IMR-90 (cell line): ENCODE data around the gene MAP3K5. TPM values are rescaled to one million over a fixed set of nuclear protein-coding genes. Genes with fewer than 3 reads are reported as not detected.

Source experiments
- ATAC-seq: fragments of 200-7000 bp; cut with Tn5 transposase; 2 replicates; pipeline ENCODE4 v1.9.1; 2020; ENCODE audit warnings: low read depth, mild to moderate bottlenecking, moderate library complexity
- BruUV-seq: library from RNA; stranded (reverse); fragments of 400-500 nt; replicated peaks from 2 replicates; lab custom pipeline; 2021; lab: Mats Ljungman, UMichigan
- CTCF ChIA-PET: fragments of 300-600 bp; formaldehyde crosslinking; extraction: SDS; loops from one replicate; lab custom pipeline; 2021; ENCODE audit warnings: antibody characterized with exemption; lab: Yijun Ruan, JAX
- POLR2A ChIA-PET: fragments of 300-600 bp; sonication (Branson Sonifier 250); formaldehyde crosslinking; loops from one replicate; lab custom pipeline; 2022; ENCODE audit warnings: antibody characterized with exemption; ENCODE audit not compliant: unreplicated experiment; lab: Charles Lee
- DNase-seq: peaks from one replicate; pipeline ENCODE4 v3.0.0; 2013
- H2AFZ ChIP-seq: replicated peaks from 2 replicates; pipeline ENCODE3; 2013; ENCODE audit warnings: low read length, mild to moderate bottlenecking; ENCODE audit not compliant: poor library complexity
- H2AK5ac ChIP-seq: 2 replicates; pipeline ENCODE4 v1.6.1; 2013; ENCODE audit warnings: low read depth, low read length, inconsistent platforms
- H2AK9ac ChIP-seq: replicated peaks from 2 replicates; pipeline ENCODE3; 2013; ENCODE audit warnings: mild to moderate bottlenecking, low read depth, low read length, moderate library complexity; ENCODE audit not compliant: poor library complexity
- H2BK120ac ChIP-seq: 2 replicates; pipeline ENCODE4 v1.6.1; 2013; ENCODE audit warnings: low read depth, low read length, inconsistent platforms
- H2BK15ac ChIP-seq: 3 replicates; pipeline ENCODE4 v1.6.1; 2013; ENCODE audit warnings: low read depth, low read length, inconsistent platforms
- H2BK20ac ChIP-seq: 2 replicates; pipeline ENCODE4 v1.6.1; 2013; ENCODE audit warnings: low read depth, mild to moderate bottlenecking, inconsistent platforms, low read length, moderate library complexity
- H2BK5ac ChIP-seq: 2 replicates; pipeline ENCODE4 v1.6.1; 2013; ENCODE audit warnings: mild to moderate bottlenecking, low read depth, low read length, inconsistent platforms; ENCODE audit not compliant: poor library complexity, severe bottlenecking
- H3K14ac ChIP-seq: replicated peaks from 2 replicates; pipeline ENCODE4 v1.6.1; 2013; ENCODE audit warnings: low read depth, low read length, inconsistent platforms
- H3K18ac ChIP-seq: 2 replicates; pipeline ENCODE4 v1.6.1; 2013; ENCODE audit warnings: low read depth, low read length, control low read depth
- H3K23ac ChIP-seq: 2 replicates; pipeline ENCODE4 v1.6.1; 2013; ENCODE audit warnings: low read depth, low read length, inconsistent platforms
- H3K27ac ChIP-seq: 2 replicates; pipeline ENCODE4 v1.5.1; 2013; ENCODE audit warnings: mild to moderate bottlenecking, control low read depth, low read length; ENCODE audit not compliant: insufficient read depth
- H3K27me3 ChIP-seq: 2 replicates; pipeline ENCODE4 v1.6.1; 2013; ENCODE audit warnings: low read length; ENCODE audit not compliant: control insufficient read depth, insufficient read depth
- H3K36me3 ChIP-seq: 2 replicates; pipeline ENCODE4 v1.6.1; 2013; ENCODE audit warnings: low read length, mixed read lengths; ENCODE audit not compliant: control insufficient read depth, insufficient read depth
- H3K4ac ChIP-seq: 2 replicates; pipeline ENCODE4 v1.6.1; 2013; ENCODE audit warnings: low read depth, low read length, inconsistent platforms
- H3K4me1 ChIP-seq: 2 replicates; pipeline ENCODE4 v1.6.1; 2013; ENCODE audit warnings: low read length, mixed read lengths; ENCODE audit not compliant: control insufficient read depth, insufficient read depth
- H3K4me2 ChIP-seq: 2 replicates; pipeline ENCODE4 v1.6.1; 2013; ENCODE audit warnings: low read depth, mild to moderate bottlenecking, control low read depth, low read length, moderate library complexity
- H3K4me3 ChIP-seq: 2 replicates; pipeline ENCODE4 v1.5.1; 2013; ENCODE audit warnings: low read depth, mild to moderate bottlenecking, control low read depth, low read length, moderate library complexity; ENCODE audit not compliant: insufficient read depth
- H3K56ac ChIP-seq: 2 replicates; pipeline ENCODE4 v1.6.1; 2013; ENCODE audit warnings: low read length, inconsistent platforms; ENCODE audit not compliant: insufficient read depth; ENCODE audit errors: extremely low read depth
- H3K79me1 ChIP-seq, 2 experiments: 2 replicates each; pipeline ENCODE4 v1.6.1; 2013; ENCODE audit warnings: low read length in 2 of 2, inconsistent platforms in 1 of 2, low read depth in 1 of 2
- H3K9ac ChIP-seq: 2 replicates; pipeline ENCODE4 v1.6.1; 2013; ENCODE audit warnings: low read depth, low read length, control low read depth
- H3K9me1 ChIP-seq: 2 replicates; pipeline ENCODE4 v1.6.1; 2013; ENCODE audit warnings: low read length, inconsistent platforms; ENCODE audit not compliant: insufficient read depth
- H3K9me3 ChIP-seq: 2 replicates; pipeline ENCODE4 v1.6.1; 2013; ENCODE audit warnings: low read length; ENCODE audit not compliant: control insufficient read depth, insufficient read depth
- H4K20me1 ChIP-seq: 2 replicates; pipeline ENCODE4 v1.6.1; 2013; ENCODE audit warnings: low read length, inconsistent platforms; ENCODE audit not compliant: insufficient read depth
- H4K5ac ChIP-seq: 2 replicates; pipeline ENCODE4 v1.6.1; 2013; ENCODE audit warnings: mild to moderate bottlenecking, low read depth, low read length, control low read depth
- H4K8ac ChIP-seq, 2 experiments: 2 replicates each; pipeline ENCODE4 v1.6.1; 2013; ENCODE audit warnings: low read depth in 2 of 2, low read length in 2 of 2, control low read depth in 1 of 2, inconsistent platforms in 1 of 2
- H4K91ac ChIP-seq: 2 replicates; pipeline ENCODE4 v1.6.1; 2013; ENCODE audit warnings: low read depth, low read length, inconsistent platforms; ENCODE audit not compliant: insufficient read depth
- BHLHE40 ChIP-seq: fragments of 150-350 bp; IDR thresholded peaks from 2 replicates; pipeline ENCODE4 v1.6.1; 2016; ENCODE audit warnings: mild to moderate bottlenecking, low read depth, low read length
- CEBPB ChIP-seq: IDR thresholded peaks from 2 replicates; pipeline ENCODE4 v1.6.1; 2012; ENCODE audit warnings: low read depth, low read length, improper control_type of control experiment
- CHD1 ChIP-seq: IDR thresholded peaks from 2 replicates; pipeline ENCODE4 v1.6.1; 2012; ENCODE audit warnings: low read depth, low read length, improper control_type of control experiment
- ELK1 ChIP-seq: fragments of 150-350 bp; IDR thresholded peaks from 2 replicates; pipeline ENCODE4 v1.6.1; 2016; ENCODE audit warnings: low read depth, mild to moderate bottlenecking, low read length, moderate library complexity, borderline replicate concordance
- FOS ChIP-seq: fragments of 150-350 bp; IDR thresholded peaks from 2 replicates; pipeline ENCODE4 v1.6.1; 2016; ENCODE audit warnings: low read depth, low read length
- MAFK ChIP-seq: IDR thresholded peaks from 2 replicates; pipeline ENCODE4 v1.6.1; 2012; ENCODE audit warnings: low read depth, low read length, improper control_type of control experiment
- MAZ ChIP-seq: IDR thresholded peaks from 2 replicates; pipeline ENCODE4 v1.6.1; 2012; ENCODE audit warnings: low read depth, mild to moderate bottlenecking, low read length, improper control_type of control experiment, moderate library complexity, borderline replicate concordance
- MXI1 ChIP-seq: IDR thresholded peaks from 2 replicates; pipeline ENCODE4 v1.6.1; 2012; ENCODE audit warnings: low read depth, mild to moderate bottlenecking, low read length, moderate library complexity, borderline replicate concordance
- NFE2L2 ChIP-seq: fragments of 150-350 bp; IDR thresholded peaks from 2 replicates; pipeline ENCODE4 v1.6.1; 2016; ENCODE audit warnings: low read depth, mild to moderate bottlenecking, low read length
- POLR2A ChIP-seq: IDR thresholded peaks from 2 replicates; pipeline ENCODE4 v1.6.1; 2012; ENCODE audit warnings: mild to moderate bottlenecking, low read depth, low read length
- RAD21 ChIP-seq: IDR thresholded peaks from 2 replicates; pipeline ENCODE4 v1.6.1; 2012; ENCODE audit warnings: low read length, improper control_type of control experiment
- RCOR1 ChIP-seq: IDR thresholded peaks from 2 replicates; pipeline ENCODE4 v1.6.1; 2012; ENCODE audit warnings: mild to moderate bottlenecking, low read length, improper control_type of control experiment; ENCODE audit not compliant: insufficient replicate concordance
- RFX5 ChIP-seq: IDR thresholded peaks from 2 replicates; pipeline ENCODE4 v1.8.0; 2012; ENCODE audit warnings: low read depth, mild to moderate bottlenecking, low read length, moderate library complexity
- SMC3 ChIP-seq: fragments of 150-350 bp; IDR thresholded peaks from 2 replicates; pipeline ENCODE4 v1.6.1; 2016; ENCODE audit warnings: low read depth, mild to moderate bottlenecking, antibody characterized with exemption, low read length, moderate library complexity
- USF2 ChIP-seq: fragments of 150-350 bp; IDR thresholded peaks from 2 replicates; pipeline ENCODE4 v1.6.1; 2017; ENCODE audit warnings: mild to moderate bottlenecking, antibody characterized with exemption, low read length, low read depth
- WGBS, 2 experiments: methylation state at CpG; one replicate each; pipeline versions ENCODE4 v1.1.5 to v1.1.7; 2013; ENCODE audit warnings: missing lambda C conversion rate in 2 of 2; ENCODE audit not compliant: insufficient read length in 1 of 2; ENCODE audit errors: extremely low coverage in 2 of 2; 5-methylcytosine and 5-hydroxymethylcytosine counted together
- dilution Hi-C: fragments of 300-500 bp; cut with HindIII; formaldehyde crosslinking; loops from one replicate; pipeline ENCODE4 v1.14.3; 2018; ENCODE audit warnings: low sequenced_read_pairs; ENCODE audit not compliant: unreplicated experiment
- in situ Hi-C: fragments of 300-500 bp; cut with MboI; formaldehyde crosslinking; loops from 3 replicates; pipeline ENCODE4 v1.14.3; 2019; ENCODE audit warnings: low sequenced_read_pairs, inconsistent platforms, mixed read lengths
- intact Hi-C: fragments of 100-400 bp; cut with micrococcal nuclease; formaldehyde crosslinking; loops from 2 replicates; pipeline ENCODE4 v1.10.0; 2022
- polyA plus RNA-seq, 3 experiments: library from polyadenylated mRNA; depleted of rRNA; stranded (reverse); fragments of >200 nt; gene quantifications; 2 replicates each; pipeline ENCODE4 v1.2.3, GENCODE V29; 2012; ENCODE audit warnings: low replicate concordance in 1 of 3
- total RNA-seq: library from RNA; depleted of rRNA; stranded (reverse); fragments of >200 nt; gene quantifications from 2 replicates; pipeline ENCODE4 v1.2.3, GENCODE V29; 2012
- TF ChIP-seq, protein P1 (sequence below): conservative IDR thresholded peaks from 2 replicates; pipeline ENCODE4 v1.5.1; 2012; ENCODE audit warnings: mild to moderate bottlenecking, low read depth, low read length, improper control_type of control experiment

The MAP3K5 gene
- total and polyA plus RNA-seq, 2 of the 4 experiments (the other 2 are of a cell fraction): 5.4 to 17.6 TPM

DNA sequence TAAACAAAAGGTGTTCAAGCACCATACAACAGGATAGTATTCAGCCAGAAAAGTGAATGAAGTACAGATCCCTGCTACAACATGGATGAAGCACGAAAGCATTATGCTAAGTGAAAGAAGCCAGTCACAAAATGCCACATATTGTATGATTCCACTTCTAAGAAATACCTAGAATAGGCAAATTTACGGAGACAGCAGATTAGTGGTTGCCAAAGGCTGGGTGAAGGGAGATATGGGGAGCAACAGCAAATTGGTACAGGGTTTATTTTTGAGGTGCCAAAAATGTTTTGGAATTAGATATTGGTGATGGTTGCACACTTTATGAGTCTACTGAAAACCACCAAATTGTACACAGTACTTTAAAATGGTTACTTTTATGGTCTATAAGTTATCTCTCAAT lies 23.2 kb downstream of the MAP3K5 start:
- no peak overlapping the region for H3K14ac ChIP-seq
- intact Hi-C loops: no loop called here
- H4K20me1 ChIP-seq: peaks cover 29% of the 10 kb centered on the region; the same call in 1 of the 2 replicates
- H3K9ac ChIP-seq: no peak overlapping the region
- no peak overlapping the region for H2BK120ac ChIP-seq
- H3K9me1 ChIP-seq: peaks cover 2% of the 10 kb centered on the region; the same call in 1 of the 2 replicates
- no peaks in the 10 kb centered on the region for H3K36me3 ChIP-seq
- H3K18ac ChIP-seq: no peak overlapping the region
- H2BK20ac ChIP-seq: no peak overlapping the region
- H3K56ac ChIP-seq: no peak overlapping the region
- in situ Hi-C loops: no loop called here
- BruUV-seq: no TSS peak
- no peak overlapping the region for H4K5ac ChIP-seq
- peaks cover 7% of the 10 kb centered on the region for H3K4me1 ChIP-seq
- WGBS, 2 experiments: no CpG with 5 or more reads among the region's 2 CpGs
- ChIA-PET CTCF (no interaction called here), POLR2A (no interaction called here)
- no peak overlapping the region for H2BK5ac ChIP-seq
- H4K91ac ChIP-seq: no peak overlapping the region
- no peak overlapping the region for H3K27ac ChIP-seq
- H2AK5ac ChIP-seq: no peak overlapping the region
- dilution Hi-C loops: no loop called here
- H3K4ac ChIP-seq: no peak overlapping the region
- no peak overlapping the region for H2AK9ac ChIP-seq
- H3K4me2 ChIP-seq: no peak overlapping the region
- H3K27me3 ChIP-seq: no peaks in the 10 kb centered on the region
- H3K4me3 ChIP-seq: no peak overlapping the region
- TF ChIP-seq ELK1 (no peak), USF2 (no peak), MAZ (no peak), RAD21 (no peak), SMC3 (no peak), BHLHE40 (no peak), RFX5 (no peak), RCOR1 (no peak), CEBPB (no peak), MXI1 (no peak), POLR2A (no peak), FOS (no peak), MAFK (no peak), CHD1 (no peak), NFE2L2 (no peak)
- TF ChIP-seq, protein P1, sequence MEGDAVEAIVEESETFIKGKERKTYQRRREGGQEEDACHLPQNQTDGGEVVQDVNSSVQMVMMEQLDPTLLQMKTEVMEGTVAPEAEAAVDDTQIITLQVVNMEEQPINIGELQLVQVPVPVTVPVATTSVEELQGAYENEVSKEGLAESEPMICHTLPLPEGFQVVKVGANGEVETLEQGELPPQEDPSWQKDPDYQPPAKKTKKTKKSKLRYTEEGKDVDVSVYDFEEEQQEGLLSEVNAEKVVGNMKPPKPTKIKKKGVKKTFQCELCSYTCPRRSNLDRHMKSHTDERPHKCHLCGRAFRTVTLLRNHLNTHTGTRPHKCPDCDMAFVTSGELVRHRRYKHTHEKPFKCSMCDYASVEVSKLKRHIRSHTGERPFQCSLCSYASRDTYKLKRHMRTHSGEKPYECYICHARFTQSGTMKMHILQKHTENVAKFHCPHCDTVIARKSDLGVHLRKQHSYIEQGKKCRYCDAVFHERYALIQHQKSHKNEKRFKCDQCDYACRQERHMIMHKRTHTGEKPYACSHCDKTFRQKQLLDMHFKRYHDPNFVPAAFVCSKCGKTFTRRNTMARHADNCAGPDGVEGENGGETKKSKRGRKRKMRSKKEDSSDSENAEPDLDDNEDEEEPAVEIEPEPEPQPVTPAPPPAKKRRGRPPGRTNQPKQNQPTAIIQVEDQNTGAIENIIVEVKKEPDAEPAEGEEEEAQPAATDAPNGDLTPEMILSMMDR: no peak
- no peaks in the 10 kb centered on the region for H3K9me3 ChIP-seq
- H2BK15ac ChIP-seq: no peak overlapping the region
- no peak overlapping the region for H4K8ac ChIP-seq
- peaks cover 36 to 72% of the 10 kb centered on the region in 2 experiments for H3K79me1 ChIP-seq
- DNase-seq (no peak), ATAC-seq (no peak)
- H2AFZ ChIP-seq: no peak overlapping the region
- H3K23ac ChIP-seq: no peak overlapping the region
